ENCODE data around the gene TFB2M.
A peak's percentile ranks its signal among the peaks of the same experiment; 100 is the strongest.
"Not testable (repeated sequence)": the region's sequence is repeated elsewhere in the genome, so short reads cannot be mapped to it uniquely, and the experiment has no call there.

TFB2M gene

GRCh38 chr1:246583448-246584185 lies 17.6 kb upstream of the TFB2M start:
- H3K27ac ChIP-seq, result peak overlapping the region in 5 of 21 experiments; percentile 6 to 37 (median 34)

GRCh38 chr1:246583056-246583440 lies 17.0 kb upstream of the TFB2M start:
- Histone ChIP-seq H3K4me3 (no peak overlapping the region), H3K27ac (peak overlapping the region in 3 of 21 experiments; percentile 34 to 37 (median 35))

More at GRCh38 chr1:246583448-246584185, 17.6 kb upstream of the TFB2M start:
- no peak overlapping the region for H3K4me3 ChIP-seq

GRCh38 chr1:246582301-246583055 lies 16.4 kb upstream of the TFB2M start:
- Histone ChIP-seq H3K27ac (peak overlapping the region in 1 of 21 experiments; percentile 37), H3K4me3 (no peak overlapping the region)

GRCh38 chr1:246580497-246581370 lies 14.7 kb upstream of the TFB2M start:
- H3K27ac ChIP-seq, result peak overlapping the region in 3 of 21 experiments; percentile 10 to 52 (median 41)
- no peak overlapping the region for H3K4me3 ChIP-seq

GRCh38 chr1:246579818-246580217 lies 13.8 kb upstream of the TFB2M start:
- H3K4me3 ChIP-seq, result no peak overlapping the region
- H3K27ac ChIP-seq, result peak overlapping the region in 6 of 21 experiments; percentile 23 to 58 (median 32)

GRCh38 chr1:246577720-246578106 lies 11.7 kb upstream of the TFB2M start:
- Histone ChIP-seq H3K4me3 (no peak overlapping the region), H3K27ac (no peak overlapping the region)

- H3K4me3 ChIP-seq, result no peak overlapping the region
- H3K27ac ChIP-seq, result no peak overlapping the region
Observed at GRCh38 chr1:246577082-246577719, 11.1 kb upstream of the TFB2M start.

GRCh38 chr1:246576709-246577032 lies 10.6 kb upstream of the TFB2M start:
- Histone ChIP-seq H3K4me3 (no peak overlapping the region), H3K27ac (no peak overlapping the region)

GRCh38 chr1:246573491-246573890 lies 7.4 kb upstream of the TFB2M start:
- Histone ChIP-seq H3K4me3 (no peak overlapping the region), H3K27ac (peak overlapping the region in 9 of 21 experiments; percentile 1 to 69 (median 44))

- peak overlapping the region in 6 of 21 experiments; percentile 25 to 69 (median 57) for H3K27ac ChIP-seq
- H3K4me3 ChIP-seq, result no peak overlapping the region
Observed at GRCh38 chr1:246572785-246573184, 6.7 kb upstream of the TFB2M start.

GRCh38 chr1:246571953-246572352 lies 5.9 kb upstream of the TFB2M start:
- H3K27ac ChIP-seq, result peak overlapping the region in 12 of 21 experiments; percentile 27 to 80 (median 56)

GRCh38 chr1:246571309-246571708 lies 5.2 kb upstream of the TFB2M start:
- H3K4me3 ChIP-seq, result not testable (repeated sequence)

More at GRCh38 chr1:246571953-246572352, 5.9 kb upstream of the TFB2M start:
- no peak overlapping the region for H3K4me3 ChIP-seq

GRCh38 chr1:246569248-246570238 lies 3.5 kb upstream of the TFB2M start:
- H3K4me3 ChIP-seq, result no peak overlapping the region
- H3K27ac ChIP-seq, result peak overlapping the region in 17 of 21 experiments; percentile 3 to 80 (median 52)

More at GRCh38 chr1:246571309-246571708, 5.2 kb upstream of the TFB2M start:
- H3K27ac ChIP-seq, result peak overlapping the region in 16 of 21 experiments; percentile 27 to 80 (median 56)

- Histone ChIP-seq H3K27ac (peak overlapping the region in 18 of 21 experiments; percentile 87 to 98 (median 93)), H3K4me3 (peak overlapping the region in 5 of 7 experiments; percentile 83 to 98 (median 92))
Observed at GRCh38 chr1:246567646-246568235, 1.7 kb upstream of the TFB2M start.

- Histone ChIP-seq H3K4me3 (peak overlapping the region; percentile 77 to 98 (median 92)), H3K27ac (peak overlapping the region; percentile 81 to 98 (median 93))
Observed at GRCh38 chr1:246566813-246567645, 968 bp upstream of the TFB2M start.

- H3K27ac ChIP-seq, result peak overlapping the region in 20 of 21 experiments; percentile 34 to 98 (median 93)
- H3K4me3 ChIP-seq, result peak overlapping the region; percentile 77 to 98 (median 92)
Observed at GRCh38 chr1:246565751-246566127, 322 bp downstream of the TFB2M start.
